Non-pigmented ciliary epithelial cell (primary cell): Measurements from ENCODE around the gene PDCL3.

ENCODE experiments used
- DNase-seq: peaks from one replicate; pipeline ENCODE4 v3.0.0-alpha.2; 2010; ENCODE audit warnings: low read depth

The PDCL3 gene

DNA sequence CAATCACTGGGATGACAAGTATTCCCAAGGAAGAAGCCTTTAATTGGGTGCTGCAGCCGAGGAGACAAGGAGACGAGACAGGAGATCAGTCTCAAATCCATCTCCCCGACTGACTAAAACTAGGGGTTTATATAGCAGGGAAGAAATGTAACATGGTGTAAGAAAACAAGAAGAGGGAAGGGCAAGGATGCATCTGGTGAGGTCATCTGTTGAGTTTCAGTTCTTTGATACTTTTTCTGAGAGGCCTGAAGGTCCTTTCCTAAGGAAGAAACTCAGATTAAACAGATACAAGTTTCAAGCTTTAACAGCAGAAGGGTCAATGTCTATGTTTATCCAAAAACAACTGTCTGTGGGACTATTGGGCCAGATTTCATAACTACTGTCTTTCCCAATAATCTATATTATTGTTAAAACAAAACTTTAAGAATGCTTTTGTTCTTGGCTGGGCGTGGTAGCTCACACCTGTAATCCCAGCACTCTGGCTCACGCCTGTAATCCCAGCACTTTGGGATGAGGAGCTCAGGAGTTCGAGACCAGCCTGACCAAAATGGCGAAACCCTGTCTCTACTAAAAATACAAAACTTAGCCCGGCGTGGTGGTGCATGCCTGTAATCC is 2.5 kb upstream of the PDCL3 start:
- DNase-seq, result no peak

DNA sequence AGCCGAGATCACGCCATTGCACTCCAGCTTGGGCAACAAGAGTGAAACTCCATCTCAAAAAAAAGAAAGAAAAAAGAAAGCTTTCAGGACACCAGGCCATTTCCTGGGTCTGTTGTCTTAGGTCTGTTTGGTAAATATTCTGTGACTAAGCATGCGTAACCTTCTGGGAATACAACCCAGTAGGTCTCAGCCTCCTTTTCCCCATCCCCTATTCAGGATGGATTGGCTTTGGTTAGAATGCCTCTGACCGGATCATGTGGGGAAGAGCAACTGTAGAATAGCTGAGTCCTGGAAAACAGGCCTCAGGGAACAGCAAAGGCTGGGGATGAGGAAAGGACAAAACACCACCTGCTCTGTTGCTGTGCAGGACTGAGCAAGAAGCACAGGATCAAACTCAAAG is 1.6 kb upstream of the PDCL3 start:
- DNase-seq, result no peak

DNA sequence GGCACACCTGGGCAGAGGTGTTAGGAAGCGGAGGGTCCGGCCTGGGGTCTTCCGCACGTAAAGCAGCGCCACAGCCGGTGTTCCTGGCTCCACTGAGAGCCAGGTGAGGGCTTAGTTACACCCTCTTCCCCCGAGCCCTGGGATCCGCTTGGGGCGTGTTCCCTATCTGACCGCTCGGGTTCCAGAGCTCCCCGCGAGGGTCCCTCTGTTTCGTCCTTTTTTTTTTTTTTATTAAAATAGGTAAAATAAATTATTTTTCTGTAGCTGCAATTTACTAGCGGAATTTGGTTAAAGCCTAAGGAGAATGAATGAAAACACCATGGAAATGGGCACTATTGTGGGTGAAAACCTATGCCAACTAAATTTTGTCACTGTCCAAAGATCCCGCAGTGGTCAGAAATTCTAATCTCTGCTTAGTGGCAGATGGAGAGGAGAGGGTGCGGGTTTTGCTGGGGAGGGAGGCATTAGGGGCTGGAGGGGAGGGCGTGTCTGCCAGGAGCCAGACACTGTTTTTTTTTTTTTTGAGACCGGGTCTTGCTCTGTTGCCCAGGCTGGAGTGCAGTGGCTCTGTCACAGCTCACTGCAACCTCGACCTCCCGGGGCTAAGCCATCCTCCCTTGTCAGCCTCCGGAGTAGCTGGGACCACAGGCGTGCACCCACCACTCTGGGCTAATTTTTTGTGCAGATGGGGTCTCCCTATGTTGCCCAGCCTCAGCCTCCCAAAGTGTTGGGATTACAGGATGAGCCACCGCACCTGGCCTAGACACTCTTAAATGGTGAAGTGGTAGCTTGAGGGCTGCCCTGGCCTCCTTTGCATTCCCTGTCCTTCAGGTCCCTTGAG is 834 bp downstream of the PDCL3 start:
- DNase-seq, result no peak

DNA sequence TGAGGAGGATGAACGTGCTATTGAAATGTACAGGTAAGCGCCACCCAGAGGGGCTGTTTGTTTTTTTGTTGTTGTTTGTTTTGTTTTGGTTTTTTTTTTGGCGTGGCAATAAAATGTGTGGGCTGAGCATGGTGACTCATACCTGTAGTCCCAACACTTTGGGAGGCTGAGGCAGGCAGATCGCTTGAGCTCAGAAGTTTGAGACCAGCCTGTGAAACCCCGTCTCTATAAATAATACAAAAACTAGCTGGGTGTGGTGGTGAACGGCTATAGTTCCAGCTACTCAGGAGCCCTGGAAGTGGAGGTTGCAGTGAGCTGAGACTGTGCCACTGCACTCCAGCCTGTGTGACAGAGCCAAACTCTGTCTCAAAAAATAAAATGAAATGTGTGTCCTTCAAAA is 6.2 kb downstream of the PDCL3 start:
- DNase-seq, result no peak

DNA sequence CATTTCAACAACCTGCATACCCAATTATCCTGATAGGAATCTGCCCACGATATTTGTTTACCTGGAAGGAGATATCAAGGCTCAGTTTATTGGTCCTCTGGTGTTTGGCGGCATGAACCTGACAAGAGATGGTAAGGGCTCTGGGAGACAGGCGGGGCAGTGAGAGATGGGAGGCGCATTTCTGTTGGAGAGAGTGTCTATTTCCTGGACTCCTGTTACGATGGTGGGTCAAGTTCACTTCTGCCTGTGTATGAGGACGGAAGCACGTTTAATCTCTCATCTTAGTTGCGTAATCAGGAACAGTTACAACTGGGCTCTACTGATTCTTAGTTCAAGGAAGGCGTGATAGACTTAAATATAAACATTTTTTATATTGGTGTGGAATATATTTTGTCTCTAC is 8.9 kb downstream of the PDCL3 start:
- DNase-seq, result no peak

DNA sequence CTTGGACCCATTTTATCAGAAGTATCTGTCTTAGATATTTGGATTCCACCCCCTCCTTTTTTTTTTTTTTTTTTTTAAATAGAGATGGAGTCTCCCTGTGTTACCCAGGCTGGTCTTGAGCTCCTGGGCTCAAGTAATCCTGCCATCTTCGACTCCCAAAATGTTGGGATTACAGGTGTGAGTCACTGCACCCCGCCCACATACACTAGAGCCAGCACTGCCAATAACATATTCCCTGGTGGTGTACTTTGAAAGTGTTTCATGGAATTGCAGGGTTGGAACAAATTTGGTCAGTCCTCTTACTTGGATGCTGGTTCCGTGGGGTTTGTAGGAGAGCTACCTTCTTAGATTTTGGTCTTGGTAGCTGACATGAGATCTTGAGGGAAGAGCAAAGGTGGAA is 15.0 kb downstream of the PDCL3 start:
- no peak for DNase-seq

DNA sequence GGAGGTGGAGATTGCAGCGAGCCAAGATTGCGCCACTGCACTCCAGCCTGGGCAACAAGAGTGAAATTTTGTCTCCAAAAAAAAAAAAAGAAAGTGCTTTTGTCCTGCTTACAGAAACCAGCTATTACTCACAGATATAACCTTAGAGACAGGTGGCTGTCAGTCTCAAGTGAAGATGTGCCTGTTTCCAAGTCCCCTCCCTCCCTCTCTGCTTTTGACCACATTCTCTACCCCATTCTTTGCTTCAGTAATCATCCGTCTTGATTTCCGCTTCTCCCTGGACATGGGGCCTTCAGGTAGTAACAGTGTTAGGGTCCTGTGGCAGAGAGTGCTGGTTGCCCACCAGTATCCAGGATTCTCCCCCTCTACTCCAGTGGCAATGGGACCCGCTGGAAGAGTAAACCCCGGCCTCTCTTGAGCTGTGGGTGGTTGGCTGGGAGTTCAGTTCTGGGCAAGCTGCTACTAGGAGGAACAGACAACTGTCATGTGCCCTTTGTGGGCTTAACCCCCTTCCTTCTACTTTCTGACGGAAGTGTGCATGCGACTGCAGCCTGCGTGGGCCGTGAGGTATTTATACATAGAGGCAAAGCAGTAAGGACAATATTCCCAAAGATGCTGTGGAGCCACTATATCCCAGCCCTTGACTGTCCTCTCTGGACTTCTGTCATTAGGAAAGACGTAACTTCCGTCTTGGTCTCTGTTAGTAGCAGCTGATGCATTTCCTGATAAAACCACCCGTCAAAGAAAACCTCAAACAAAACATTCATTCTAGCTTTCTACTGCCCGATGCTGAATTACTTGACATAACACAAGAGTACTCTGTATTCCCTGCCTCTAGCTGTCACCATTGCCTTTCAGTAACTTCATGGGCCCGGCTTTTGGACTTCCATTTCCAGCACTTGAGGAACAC is 17.8 kb downstream of the PDCL3 start:
- DNase-seq, result no peak

DNA sequence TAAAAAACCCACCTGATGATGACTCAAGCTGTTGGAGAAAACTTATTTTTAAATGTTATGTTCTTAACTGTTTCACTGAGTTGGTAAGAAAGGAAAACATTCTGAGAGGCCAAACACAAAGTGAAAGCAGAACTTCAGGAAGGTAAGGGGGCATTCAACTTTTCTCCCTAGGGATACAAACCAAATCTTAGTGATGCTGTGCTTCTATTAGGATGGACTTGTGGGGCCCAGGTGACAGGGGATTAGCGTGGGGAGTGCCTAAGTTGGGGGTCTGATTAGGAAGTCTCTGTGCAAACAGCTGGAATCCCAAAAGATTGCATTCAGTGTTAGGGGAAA is 18.5 kb downstream of the PDCL3 start:
- no peak for DNase-seq

DNA sequence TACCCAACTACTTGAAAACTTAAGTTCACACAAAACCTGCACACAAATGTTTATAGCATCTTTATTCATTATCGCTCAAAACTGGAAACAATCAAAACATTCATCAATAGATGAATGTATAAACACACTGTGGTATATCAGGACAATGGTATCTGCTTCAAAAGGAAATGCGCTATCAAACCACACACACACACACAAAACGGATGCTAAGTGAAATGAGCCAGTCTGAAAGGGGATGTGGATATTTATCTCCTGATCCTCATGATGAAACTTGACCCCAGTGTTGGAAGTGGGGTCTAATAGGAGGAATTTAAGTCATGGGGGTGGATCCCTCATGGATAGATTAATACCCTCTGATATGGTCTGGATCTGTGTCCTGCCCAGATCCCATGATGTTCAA is 22.0 kb downstream of the PDCL3 start:
- DNase-seq, result no peak

DNA sequence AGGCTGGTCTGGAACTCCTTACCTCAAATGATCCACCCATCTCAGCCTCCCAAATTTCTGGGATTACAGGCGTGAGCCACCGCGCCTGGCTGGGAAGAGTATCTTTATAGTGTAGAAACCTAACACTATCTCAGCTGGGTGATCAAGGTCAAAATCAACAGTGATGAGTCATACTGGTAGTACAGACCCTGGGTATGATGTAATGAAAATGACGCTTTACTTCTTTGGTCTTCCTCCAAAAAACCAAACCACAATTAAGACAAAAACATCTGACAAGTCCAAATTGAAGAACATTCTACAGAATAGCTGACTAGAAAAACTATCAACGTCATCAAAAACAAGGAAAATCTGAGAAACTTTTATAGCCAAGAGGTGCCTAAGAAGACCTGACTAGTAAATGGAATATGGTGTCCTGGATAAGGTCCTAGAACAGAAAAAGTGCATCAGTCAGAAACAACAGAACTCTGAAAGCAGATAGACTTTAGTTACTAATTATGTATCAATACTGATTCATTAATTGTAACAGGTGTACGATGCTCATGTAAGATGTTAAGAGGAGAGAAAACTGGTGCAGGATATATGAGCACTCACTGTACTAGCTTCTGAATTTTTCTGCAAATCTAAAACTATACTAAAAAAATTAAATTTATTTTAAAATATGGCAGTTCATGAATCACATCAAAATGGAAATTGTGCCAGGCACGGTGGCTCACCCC is 25.4 kb downstream of the PDCL3 start:
- peak; percentile 65 for DNase-seq

DNA sequence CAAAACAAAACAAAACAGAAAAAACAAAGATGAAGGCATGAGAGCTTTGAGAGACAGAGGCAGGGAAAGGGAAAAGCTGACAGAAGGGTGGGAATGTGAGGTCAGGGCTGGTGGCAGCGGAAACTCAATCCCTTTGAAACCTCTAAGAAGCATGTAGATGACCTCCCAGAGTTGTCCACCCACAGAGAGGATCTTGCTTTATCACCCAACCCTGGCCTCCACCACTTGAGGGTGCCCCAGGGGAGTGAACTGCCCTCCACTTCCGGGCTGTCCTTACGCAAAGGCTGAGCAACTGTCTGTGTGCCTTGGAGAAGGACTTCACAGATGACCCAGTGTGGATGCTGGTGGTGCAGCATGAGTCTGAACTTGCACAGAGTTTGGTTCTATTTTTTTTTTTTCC is 26.7 kb downstream of the PDCL3 start:
- no peak for DNase-seq

DNA sequence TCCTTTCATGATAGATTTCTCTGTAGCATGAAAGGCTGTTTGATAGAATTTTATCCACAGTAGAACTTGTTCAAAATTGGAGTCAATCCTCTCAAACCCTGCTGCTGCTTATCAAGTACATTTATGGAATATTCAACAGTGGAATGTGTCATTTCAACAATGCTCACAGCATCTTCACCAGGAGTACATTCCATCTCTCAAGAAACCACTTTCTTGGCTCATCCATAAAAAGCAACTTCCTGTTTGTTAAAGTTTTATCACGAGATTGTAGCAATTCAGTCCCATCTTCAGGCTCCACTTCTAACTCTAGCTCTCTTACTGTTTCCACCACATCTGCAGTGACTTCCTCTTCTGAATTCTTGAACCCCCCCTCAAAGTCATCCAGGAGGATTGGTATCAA is 29.4 kb downstream of the PDCL3 start:
- DNase-seq, result no peak

DNA sequence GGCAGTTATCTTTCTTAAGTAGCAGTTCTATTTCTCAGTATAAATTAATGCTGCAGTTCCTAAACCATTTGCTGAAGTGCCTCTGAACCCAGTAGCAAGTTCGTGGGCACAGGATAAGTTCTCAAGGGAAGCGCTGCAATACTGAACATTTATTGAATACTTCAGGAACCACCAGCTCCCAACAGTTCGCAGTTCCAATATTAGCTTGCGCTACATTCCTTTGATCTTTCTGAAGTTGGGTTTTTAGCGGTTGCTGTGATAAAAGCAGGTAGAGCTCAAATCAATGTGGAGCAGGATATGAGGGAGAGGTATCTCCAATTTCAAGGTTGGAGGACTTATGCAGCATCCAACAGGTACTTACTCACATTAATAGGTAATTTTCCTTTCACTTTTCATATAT is 33.7 kb downstream of the PDCL3 start:
- DNase-seq, result no peak

DNA sequence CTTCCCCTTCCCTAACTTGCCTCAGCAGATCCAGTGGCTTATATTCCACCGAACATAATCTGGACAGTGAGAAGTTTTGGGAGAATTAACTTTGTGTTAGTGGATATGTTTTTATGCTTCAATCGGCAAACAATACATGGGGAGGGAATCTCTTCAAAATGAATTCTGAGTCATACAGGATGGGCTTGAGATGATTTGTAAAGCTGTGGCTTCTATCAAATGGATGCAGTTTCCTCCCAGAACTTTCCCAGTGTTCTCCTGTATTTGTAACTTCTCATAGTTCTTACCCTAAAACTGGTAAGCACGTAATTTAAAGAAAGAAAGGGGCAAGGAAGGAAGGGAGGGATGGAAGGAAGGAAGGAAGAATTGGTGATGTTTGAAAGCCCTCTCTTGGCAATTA is 36.8 kb downstream of the PDCL3 start:
- DNase-seq, result no peak

DNA sequence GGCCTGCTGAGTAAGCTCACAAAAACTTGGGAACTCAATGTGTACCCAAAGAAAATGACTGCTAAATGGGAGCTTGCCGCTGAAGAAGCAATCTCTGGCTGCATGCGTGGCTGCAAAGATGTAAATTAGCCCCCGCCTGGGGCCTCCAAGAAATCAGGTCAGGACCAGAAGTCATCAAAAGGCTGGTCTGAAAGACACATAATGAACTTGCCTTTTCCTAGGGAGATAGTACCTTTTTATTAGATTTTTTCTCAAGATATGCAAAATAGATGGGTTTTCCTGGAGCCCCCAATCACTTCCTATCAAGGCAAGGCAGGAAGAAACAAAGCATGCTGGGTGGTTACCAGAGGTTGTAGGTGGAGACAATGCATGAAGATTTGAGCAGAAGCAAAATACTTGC is 38.9 kb downstream of the PDCL3 start:
- no peak for DNase-seq

DNA sequence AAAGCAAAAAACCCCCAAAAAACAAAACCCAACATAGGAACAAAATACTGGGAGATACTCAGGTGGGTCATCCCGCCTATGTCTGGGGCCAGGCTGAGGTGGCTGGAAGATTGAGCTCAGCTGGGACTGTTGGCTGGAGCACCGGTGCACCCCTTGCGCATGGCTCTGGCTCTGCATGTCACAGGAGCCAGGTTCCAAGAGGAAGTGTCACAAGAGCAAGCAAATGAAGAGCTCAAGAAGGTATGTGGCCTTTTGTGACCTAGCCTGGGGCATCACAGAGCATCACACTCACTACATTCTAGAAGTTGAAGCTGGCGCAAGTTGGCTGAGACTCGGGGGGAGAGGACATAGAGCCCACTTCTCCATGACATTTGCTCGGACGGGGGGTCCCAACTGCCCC is 40.6 kb downstream of the PDCL3 start:
- DNase-seq, result no peak

DNA sequence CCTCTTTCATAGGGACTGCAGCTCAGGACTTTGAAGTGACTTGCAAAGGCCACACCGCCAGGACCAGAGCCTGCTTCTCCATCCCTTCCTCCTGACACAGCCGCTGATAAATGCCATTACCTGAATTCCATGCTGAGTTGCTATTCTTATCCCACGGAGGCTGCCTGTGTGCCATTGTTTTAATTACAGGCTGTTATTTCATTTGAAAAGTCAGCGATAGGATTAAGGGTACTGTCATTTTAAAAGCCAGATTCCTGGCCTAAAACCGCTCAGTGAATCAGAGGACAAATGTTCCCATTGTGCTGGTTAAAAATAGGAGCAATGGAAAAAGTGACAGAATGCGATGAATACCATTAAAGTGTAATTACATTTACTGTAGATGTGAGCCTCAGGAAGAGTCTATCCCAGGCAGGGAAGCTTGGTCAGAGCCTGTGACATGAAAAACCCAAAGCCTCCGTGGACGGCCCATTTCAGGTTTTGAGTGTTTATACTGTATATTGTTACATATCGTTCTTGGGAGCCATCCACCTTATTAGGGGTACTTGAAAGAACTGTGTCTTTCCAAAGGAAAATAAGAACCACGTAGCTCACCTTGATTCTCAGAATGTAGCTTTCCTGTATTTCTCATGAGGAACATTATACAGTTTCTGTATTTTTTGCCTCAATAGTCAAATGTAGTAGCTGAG is 41.3 kb downstream of the PDCL3 start:
- no peak for DNase-seq

DNA sequence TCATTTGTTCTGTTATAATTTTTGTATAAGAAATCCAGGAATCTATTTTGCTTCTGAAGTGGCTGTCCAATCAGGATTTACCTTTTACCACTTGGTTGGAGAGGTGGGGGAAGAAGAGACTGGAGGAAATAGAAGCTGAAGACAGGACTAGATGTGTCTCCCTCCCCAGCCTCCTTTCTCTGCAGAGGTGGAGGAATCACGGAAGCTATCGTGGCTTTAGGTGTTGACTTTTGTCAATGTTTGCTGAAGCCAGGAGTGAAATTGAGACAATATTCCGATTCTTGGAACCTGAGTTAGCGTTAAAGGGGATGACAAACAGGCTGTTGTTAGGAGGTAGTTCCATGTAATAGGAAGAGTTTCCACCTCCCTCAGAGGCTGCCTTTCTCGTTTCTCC is 43.5 kb downstream of the PDCL3 start:
- DNase-seq, result no peak

DNA sequence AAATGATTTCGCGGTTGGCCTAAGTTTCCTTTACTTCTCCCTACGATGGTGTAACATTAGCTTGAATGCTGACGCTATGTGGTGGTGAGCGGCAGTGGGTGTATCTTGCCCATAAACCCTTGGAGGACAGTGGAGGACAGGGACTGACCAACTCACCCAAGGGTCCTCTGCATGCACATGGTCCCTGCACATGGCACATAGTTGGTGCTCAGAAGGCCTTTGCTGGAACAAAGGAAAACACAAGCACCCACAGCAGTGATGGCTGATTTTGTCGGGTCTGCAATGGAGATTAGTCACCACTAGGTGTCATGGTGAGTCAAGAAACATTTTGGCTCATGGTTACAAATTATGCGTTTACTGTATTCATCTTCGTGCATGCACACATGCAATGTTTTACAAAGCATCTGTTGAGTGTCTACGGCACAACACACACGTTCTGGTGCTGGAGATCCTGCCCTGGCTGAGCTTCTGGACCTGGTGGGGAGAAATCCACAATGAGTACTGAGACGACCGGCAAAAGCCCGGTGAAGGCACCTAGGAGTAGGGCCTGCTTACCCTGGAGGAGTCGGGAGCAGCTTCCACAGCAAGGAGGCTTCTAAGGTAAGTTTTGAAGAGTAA is 44.0 kb downstream of the PDCL3 start:
- no peak for DNase-seq

DNA sequence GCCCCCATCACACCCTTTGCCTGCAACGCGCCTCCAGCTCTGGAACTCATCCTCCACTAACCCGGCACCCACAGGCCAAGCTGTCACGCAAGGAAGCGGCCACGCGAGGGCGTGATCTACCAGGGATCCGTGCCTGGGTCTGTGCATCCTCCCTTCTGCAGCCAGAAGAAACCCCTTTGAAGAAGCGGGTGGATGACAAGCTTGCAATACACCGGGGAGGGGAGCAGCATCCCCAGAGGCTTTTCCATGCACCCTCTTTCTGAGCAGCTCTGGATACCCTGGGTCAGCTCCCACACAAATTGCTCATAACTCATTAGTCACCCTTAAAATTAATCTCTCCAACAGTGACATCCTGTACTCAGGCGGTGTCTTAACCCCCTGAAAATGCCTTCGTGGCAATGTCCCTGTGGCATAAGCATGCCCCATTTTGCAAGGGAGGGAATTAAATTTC is 47.6 kb downstream of the PDCL3 start:
- no peak for DNase-seq
